AG09319 (cell line): Measurements from ENCODE around the gene TSPAN32.

ENCODE experiments used
- DNase-seq: peaks from one replicate; pipeline ENCODE4 v3.0.0-alpha.2; 2010; ENCODE audit warnings: low read depth; ENCODE audit errors: extremely low read depth
- TF ChIP-seq, protein P1 (sequence below): IDR thresholded peaks from 2 replicates; pipeline ENCODE4 v1.5.1; 2011; ENCODE audit warnings: low read depth, mild to moderate bottlenecking, inconsistent platforms, low read length, moderate library complexity

TSPAN32 gene

DNA sequence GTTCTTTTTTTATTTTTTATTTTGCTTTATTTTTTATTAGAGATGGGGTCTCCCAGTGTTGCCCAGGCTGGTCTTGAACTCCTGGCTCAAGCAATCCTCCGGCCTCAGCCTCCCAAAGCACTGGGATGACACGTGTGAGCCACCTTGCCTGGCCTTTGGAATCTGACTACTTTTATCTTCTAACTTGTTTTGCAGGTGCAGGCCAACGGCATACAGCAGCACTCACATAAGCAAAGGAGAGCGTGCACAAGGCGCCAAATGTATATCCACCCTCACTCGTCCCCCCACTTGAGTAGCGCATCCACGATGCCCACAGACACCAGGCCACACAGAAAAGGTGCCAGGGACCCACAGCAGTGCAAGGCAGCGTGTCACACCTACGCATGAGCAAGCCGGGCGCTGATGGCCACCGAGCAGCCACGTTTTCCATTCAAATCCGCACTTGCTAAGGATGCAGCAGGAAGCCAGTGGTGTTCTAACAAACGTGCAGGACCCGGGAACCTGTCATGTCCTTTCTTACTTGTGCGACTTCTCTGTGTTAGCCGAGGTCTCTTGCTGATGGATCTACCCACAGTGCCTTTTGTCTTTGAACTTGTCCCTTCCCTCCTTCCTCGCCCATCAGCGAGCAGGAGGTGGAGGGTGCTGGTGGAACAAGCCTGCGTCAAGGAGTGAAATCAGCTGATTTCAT is 37.3 kb upstream of the TSPAN32 start:
- TF ChIP-seq, protein P1, sequence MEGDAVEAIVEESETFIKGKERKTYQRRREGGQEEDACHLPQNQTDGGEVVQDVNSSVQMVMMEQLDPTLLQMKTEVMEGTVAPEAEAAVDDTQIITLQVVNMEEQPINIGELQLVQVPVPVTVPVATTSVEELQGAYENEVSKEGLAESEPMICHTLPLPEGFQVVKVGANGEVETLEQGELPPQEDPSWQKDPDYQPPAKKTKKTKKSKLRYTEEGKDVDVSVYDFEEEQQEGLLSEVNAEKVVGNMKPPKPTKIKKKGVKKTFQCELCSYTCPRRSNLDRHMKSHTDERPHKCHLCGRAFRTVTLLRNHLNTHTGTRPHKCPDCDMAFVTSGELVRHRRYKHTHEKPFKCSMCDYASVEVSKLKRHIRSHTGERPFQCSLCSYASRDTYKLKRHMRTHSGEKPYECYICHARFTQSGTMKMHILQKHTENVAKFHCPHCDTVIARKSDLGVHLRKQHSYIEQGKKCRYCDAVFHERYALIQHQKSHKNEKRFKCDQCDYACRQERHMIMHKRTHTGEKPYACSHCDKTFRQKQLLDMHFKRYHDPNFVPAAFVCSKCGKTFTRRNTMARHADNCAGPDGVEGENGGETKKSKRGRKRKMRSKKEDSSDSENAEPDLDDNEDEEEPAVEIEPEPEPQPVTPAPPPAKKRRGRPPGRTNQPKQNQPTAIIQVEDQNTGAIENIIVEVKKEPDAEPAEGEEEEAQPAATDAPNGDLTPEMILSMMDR = no peak
- no peak for DNase-seq

DNA sequence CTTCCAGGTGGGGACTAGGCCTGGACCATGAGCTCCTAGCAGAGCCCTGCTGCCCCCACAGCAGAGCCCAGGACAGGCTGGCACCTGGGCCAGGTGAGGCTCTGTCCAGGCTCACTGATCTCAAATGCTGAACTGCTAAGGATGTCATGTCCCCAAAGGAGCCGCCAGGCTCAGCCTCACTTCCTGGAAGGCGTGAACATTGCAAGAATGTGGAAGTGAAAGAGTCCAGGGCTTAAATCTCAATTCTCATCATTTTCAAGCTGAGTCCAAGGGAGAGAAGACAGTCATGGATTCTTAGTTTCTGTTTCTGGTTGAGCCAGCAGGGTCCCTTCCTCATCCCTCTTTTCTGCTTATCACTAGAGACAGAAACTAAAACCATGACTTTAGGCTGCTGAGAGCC is 36.4 kb upstream of the TSPAN32 start:
- TF ChIP-seq, protein P1 = no peak
- no peak for DNase-seq

DNA sequence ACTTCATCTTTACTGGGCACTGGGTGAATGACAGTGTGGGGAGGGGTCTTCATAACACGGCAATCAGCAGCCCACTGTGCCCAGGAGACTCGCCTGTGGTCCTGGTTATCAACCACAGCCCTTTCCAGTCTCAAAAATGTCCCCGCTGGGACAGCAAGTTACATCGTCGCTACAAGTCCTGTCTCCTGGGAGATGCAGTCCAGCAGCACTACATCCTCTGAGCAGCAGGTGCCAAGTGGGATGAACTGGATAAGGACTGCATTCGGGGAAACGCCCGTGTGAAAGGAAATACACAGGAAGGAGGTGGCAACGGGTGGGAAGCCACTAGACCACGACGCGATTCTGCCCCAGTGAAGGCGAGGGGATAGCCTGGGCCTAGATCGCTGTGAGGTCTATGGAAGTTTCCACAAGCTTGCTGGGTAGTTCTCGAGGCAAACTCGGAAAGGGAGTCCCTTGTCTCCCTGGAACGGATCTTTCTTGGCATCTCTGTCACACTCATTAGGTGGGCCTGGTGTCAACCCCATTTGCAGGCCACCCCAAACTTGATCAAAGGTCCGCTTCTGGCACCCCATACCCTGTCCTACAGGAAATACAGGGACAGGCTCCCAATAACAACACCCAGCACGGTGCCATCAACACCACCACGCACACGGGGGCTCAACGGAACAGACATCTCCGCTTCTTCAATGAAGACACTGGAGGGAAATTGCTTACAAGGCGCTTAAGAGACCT is 35.8 kb upstream of the TSPAN32 start:
- DNase-seq = no peak
- TF ChIP-seq, protein P1 = no peak

DNA sequence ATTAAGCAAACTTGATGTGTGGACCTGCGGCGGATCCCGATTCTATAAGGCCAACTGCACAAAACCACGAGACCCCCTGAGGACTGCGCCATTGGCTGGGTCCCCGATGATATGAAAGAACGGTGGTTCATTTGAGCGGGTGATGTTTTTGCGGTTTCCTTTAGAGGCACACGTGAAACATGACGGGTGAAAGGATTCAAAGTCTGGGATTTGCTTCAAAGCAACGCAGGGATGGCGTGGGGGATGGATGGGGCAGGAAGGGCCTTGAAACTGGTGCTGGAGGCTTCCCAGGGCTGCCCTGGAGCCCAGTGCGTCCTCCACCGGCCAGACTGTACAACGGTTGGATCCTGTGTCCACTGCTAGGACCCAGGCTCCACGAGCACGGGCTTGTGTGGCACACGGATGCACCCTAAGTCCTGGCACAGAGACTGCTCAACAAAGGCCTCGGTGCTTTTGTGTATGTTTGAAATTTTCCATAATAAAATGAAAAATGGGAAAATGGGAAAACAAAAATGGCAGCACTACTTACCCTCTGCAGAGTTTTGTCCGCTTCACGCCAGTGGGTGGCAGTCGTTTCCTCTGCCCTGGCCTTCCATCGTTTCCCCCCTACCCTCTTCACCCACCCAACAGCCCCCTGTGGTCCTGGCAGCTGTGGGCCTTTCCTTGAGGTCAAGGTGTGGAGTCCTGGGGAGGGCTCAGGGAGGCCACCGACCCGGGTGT is 35.1 kb upstream of the TSPAN32 start:
- TF ChIP-seq, protein P1 = no peak

DNA sequence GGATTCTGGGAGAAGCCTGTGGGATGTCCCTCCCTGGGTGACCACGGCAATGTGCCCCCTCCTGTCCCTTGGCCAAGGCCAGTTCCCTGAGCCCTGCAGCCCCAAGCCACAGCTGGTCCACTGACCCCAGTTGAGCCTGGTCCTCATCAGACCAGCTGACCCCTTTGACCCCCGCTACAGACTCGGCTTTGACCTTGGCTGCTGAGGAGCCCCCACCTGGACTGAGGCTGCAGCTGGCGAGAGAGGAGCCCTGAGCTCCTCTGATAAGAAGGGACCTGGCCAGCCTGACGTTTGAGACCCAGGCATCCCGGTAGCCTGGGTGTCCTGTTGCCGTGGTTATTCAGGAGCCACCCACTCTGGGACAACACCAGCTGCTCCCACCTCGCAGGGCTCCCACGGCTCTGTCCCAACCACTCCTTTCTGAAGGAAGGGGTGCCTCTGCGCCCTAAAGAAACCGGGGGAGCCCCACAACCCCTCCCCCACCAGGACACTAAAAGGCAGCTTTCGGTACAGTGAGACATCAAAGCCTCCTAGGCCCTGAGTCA is 34.4 kb upstream of the TSPAN32 start:
- TF ChIP-seq, protein P1 = no peak
- no peak for DNase-seq

More for the DNA sequence above, 35.1 kb upstream of the TSPAN32 start:
- DNase-seq = no peak

DNA sequence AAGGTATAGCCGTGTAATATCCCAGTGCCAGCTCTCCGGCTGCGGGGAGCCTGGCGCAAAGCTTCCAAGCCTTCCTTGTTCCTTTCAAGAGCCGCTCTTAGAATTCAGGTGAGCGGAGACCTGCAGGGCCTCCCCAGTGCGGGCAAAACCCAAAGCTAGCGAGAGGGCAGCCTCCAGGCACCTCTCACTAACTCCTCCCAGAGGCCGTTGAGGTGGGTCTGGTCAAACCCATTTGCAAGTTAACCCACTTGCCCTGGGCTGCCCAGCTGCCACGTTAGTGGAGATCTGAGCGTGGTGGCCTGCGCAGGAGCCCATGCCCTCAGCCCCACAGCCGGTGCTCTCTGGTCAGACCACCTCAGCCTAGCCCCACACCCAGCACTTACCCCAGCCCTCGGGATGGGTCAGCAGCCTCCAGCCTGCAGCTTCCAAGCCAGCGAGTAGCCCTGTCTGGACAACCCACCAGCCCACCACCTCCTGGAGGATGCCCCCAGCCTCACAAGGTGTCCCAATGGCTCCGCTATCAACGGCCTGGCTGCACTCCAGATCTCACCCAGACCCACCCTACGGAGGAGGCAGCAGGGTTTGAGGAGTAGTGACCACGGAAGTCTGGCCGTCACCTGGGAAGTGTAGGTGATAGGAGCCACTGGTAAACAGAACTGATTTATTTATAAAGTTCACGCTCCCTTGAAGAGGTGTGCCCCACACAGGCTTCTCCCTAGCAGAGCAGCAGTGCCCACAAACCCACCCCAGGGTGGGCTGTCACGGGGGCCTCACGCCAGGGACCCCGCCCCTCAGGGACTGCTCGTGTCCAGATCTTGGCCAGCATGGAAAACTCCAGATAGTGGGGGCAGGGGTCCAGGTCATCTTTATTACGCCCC is 33.7 kb upstream of the TSPAN32 start:
- DNase-seq = no peak
- TF ChIP-seq, protein P1 = no peak
